DND-41 (cell line): ENCODE results near the gene TENT5A.

Experiments
- CTCF ChIP-seq: IDR thresholded peaks from 2 replicates; pipeline ENCODE4 v1.5.1; 2012; ENCODE audit warnings: borderline replicate concordance, low read length, moderate library complexity, mild to moderate bottlenecking; ENCODE audit not compliant: poor library complexity, severe bottlenecking; ENCODE audit errors: extremely low read depth
- EZH2 ChIP-seq: IDR thresholded peaks from 3 replicates; pipeline ENCODE4 v1.6.1; 2012; ENCODE audit warnings: borderline replicate concordance, low read depth, mild to moderate bottlenecking, moderate library complexity, low read length, inconsistent platforms; ENCODE audit not compliant: severe bottlenecking

- TF ChIP-seq CTCF, result no peak
- TF ChIP-seq EZH2, result no peak
Measured at GRCh38 chr6:81731814-81732213, 20.7 kb downstream of the TENT5A start.
